ENCODE measurements around the gene ATP2A3.

GRCh38 chr17:3954086-3954485, 10.2 kb downstream of the ATP2A3 start:
- TF ChIP-seq CTCF (IDR thresholded peaks at IDR 0.05), result no peak
- TF ChIP-seq POLR2A (IDR thresholded peaks at IDR 0.05), result no peak

Measured in prostate gland (tissue), 2 donors.